Activated T-cell treated with anti-CD3 and anti-CD28 coated beads, Interleukin-2, amount 50 U/mL, for 72 hours (primary cell): ENCODE data around the gene USP17L25. TPM values are rescaled to one million over a fixed set of nuclear protein-coding genes. Genes with fewer than 3 reads are reported as not detected.
"Not testable (repeated sequence)": the region's sequence is repeated elsewhere in the genome, so short reads cannot be mapped to it uniquely, and the experiment has no call there.

Source experiments
- ATAC-seq, 2 donors: fragments of 150-1000 bp; cut with Tn5 transposase; replicated peaks in 1 of 2; 2 replicates each; pipeline ENCODE4 v1.10.0; 2021; ENCODE audit warnings: moderate library complexity in 2 of 2, mild to moderate bottlenecking in 1 of 2
- DNase-seq, 2 donors: peaks; one replicate each; pipeline ENCODE4 v3.0.0; 2021 to 2022; ENCODE audit warnings: mixed read lengths in 1 of 2
- H3K27ac Mint-ChIP-seq: one replicate; pipeline ENCODE4 v1.8.0; 2022; ENCODE audit warnings: mild to moderate bottlenecking, moderate library complexity, mixed read lengths
- H3K27me3 Mint-ChIP-seq: one replicate; pipeline ENCODE4 v1.8.0; 2022; ENCODE audit warnings: low read depth, mixed read lengths
- H3K36me3 Mint-ChIP-seq, 2 donors: one replicate each; pipeline ENCODE4 v1.8.0; 2022; ENCODE audit warnings: mixed read lengths in 2 of 2, mild to moderate bottlenecking in 1 of 2; ENCODE audit not compliant: insufficient read depth in 2 of 2
- H3K4me1 Mint-ChIP-seq: one replicate; pipeline ENCODE4 v1.8.0; 2022; ENCODE audit warnings: low read depth, mixed read lengths
- H3K4me3 Mint-ChIP-seq, 2 donors: one replicate each; pipeline ENCODE4 v1.8.0; 2022; ENCODE audit warnings: mild to moderate bottlenecking in 2 of 2, mixed read lengths in 2 of 2, moderate library complexity in 2 of 2
- H3K9me3 Mint-ChIP-seq, 2 donors: one replicate each; pipeline ENCODE4 v1.8.0; 2022; ENCODE audit warnings: mixed read lengths in 2 of 2
- total RNA-seq, 2 donors: library from RNA; stranded (reverse); gene quantifications; one replicate each; pipeline ENCODE4 v1.2.3, GENCODE V29; 2022

Gene USP17L25, protein sequence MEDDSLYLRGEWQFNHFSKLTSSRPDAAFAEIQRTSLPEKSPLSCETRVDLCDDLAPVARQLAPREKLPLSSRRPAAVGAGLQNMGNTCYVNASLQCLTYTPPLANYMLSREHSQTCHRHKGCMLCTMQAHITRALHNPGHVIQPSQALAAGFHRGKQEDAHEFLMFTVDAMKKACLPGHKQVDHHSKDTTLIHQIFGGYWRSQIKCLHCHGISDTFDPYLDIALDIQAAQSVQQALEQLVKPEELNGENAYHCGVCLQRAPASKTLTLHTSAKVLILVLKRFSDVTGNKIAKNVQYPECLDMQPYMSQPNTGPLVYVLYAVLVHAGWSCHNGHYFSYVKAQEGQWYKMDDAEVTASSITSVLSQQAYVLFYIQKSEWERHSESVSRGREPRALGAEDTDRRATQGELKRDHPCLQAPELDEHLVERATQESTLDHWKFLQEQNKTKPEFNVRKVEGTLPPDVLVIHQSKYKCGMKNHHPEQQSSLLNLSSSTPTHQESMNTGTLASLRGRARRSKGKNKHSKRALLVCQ
- total RNA-seq: not detected

- ATAC-seq, DNase-seq, H3K27me3 Mint-ChIP-seq, H3K27ac Mint-ChIP-seq, H3K4me3 Mint-ChIP-seq, H3K9me3 Mint-ChIP-seq, H3K4me1 Mint-ChIP-seq, H3K36me3 Mint-ChIP-seq: not testable (repeated sequence)
Measured at GRCh38 chr4:9329611-9330010, at the start of gene USP17L25. Gene USP17L25, plus strand, starts transcription at chr4:9329911. Its CDS starts 0 bp downstream, at chr4:9329911.

DNA sequence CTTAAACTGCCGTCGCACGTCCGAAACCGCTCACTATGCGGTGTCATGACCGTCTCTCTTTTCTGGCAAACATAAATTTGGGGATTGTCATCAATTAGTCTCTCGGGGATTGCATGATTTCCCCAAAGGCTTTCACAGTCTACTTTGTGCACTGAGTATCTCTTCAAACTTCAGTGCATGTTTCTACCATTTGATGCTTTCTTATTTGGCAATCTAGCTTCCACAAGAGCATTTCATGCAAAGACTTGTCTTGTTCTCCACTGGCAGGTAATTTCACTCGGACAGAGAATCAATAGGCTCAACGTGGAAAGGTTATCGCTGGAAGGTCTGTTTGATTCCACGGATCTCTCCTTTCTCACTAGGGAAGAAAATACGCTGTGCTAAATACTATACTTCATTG is 5.5 kb upstream of the USP17L25 start:
- DNase-seq, H3K36me3 Mint-ChIP-seq, ATAC-seq, H3K4me1 Mint-ChIP-seq, H3K9me3 Mint-ChIP-seq, H3K27me3 Mint-ChIP-seq, H3K27ac Mint-ChIP-seq, H3K4me3 Mint-ChIP-seq: not testable (repeated sequence)

DNA sequence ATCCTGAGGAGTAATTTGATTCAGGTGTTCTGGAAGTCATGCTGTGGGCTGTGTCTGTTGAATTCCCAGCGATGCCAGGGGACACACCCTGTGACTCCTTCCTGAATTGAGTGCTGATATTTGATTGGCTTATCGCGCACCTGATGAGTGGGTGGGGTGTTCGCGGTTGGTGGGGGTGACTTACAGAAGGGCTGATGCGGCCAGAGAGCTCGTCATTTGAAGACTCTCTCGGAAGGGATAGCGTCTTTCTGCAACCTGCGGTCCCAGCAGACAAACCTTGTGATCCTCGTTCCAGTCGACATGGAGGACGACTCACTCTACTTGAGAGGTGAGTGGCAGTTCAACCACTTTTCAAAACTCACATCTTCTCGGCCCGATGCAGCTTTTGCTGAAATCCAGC is 4.8 kb upstream of the USP17L25 start, which contains the start of gene USP17L24:
USP17L24 (plus strand) TSS at position 301 of the 400 bp plus-strand sequence; CDS start at position 301, 0 bp downstream.
- H3K27ac Mint-ChIP-seq, H3K36me3 Mint-ChIP-seq, H3K27me3 Mint-ChIP-seq, DNase-seq, H3K4me1 Mint-ChIP-seq, H3K4me3 Mint-ChIP-seq, ATAC-seq, H3K9me3 Mint-ChIP-seq: not testable (repeated sequence)

DNA sequence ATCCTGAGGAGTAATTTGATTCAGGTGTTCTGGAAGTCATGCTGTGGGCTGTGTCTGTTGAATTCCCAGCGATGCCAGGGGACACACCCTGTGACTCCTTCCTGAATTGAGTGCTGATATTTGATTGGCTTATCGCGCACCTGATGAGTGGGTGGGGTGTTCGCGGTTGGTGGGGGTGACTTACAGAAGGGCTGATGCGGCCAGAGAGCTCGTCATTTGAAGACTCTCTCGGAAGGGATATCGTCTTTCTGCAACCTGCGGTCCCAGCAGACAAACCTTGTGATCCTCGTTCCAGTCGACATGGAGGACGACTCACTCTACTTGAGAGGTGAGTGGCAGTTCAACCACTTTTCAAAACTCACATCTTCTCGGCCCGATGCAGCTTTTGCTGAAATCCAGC is 4.6 kb downstream of the USP17L25 start, which contains the start of gene USP17L26:
USP17L26 (plus strand) TSS at position 301 of the 400 bp plus-strand sequence; CDS start at position 301, 0 bp downstream.
- H3K27ac Mint-ChIP-seq, H3K27me3 Mint-ChIP-seq, H3K4me3 Mint-ChIP-seq, DNase-seq, H3K4me1 Mint-ChIP-seq, H3K9me3 Mint-ChIP-seq, ATAC-seq, H3K36me3 Mint-ChIP-seq: not testable (repeated sequence)

- H3K27me3 Mint-ChIP-seq, H3K27ac Mint-ChIP-seq, DNase-seq, H3K4me3 Mint-ChIP-seq, H3K4me1 Mint-ChIP-seq, H3K36me3 Mint-ChIP-seq, ATAC-seq, H3K9me3 Mint-ChIP-seq: not testable (repeated sequence)
Measured at GRCh38 chr4:9339103-9339502, 9.4 kb downstream of the USP17L25 start, which contains the start of gene USP17L5. Gene USP17L5, plus strand, starts transcription at chr4:9339403. Its CDS starts 0 bp downstream, at chr4:9339403.

- not testable (repeated sequence) for H3K27me3 Mint-ChIP-seq, H3K36me3 Mint-ChIP-seq, H3K4me3 Mint-ChIP-seq, H3K4me1 Mint-ChIP-seq, DNase-seq, H3K9me3 Mint-ChIP-seq, ATAC-seq, H3K27ac Mint-ChIP-seq
Measured at GRCh38 chr4:9343848-9344247, 14.1 kb downstream of the USP17L25 start, which contains the start of gene USP17L27. Gene USP17L27, plus strand, starts transcription at chr4:9344148. Its CDS starts 0 bp downstream, at chr4:9344148.

- not testable (repeated sequence) for H3K27ac Mint-ChIP-seq, ATAC-seq, H3K36me3 Mint-ChIP-seq, H3K27me3 Mint-ChIP-seq, H3K9me3 Mint-ChIP-seq, H3K4me3 Mint-ChIP-seq, H3K4me1 Mint-ChIP-seq, DNase-seq
Measured at GRCh38 chr4:9348593-9348992, 18.9 kb downstream of the USP17L25 start, which contains the start of gene USP17L28. Gene USP17L28, plus strand, starts transcription at chr4:9348893. Its CDS starts 0 bp downstream, at chr4:9348893.

- not testable (repeated sequence) for H3K4me3 Mint-ChIP-seq, H3K36me3 Mint-ChIP-seq
Measured at GRCh38 chr4:9350866-9351265, 21.2 kb downstream of the USP17L25 start.

GRCh38 chr4:9353338-9353737 is 23.6 kb downstream of the USP17L25 start, which contains the start of gene USP17L29:
Gene USP17L29, plus strand, starts transcription at chr4:9353638. Its CDS starts 0 bp downstream, at chr4:9353638.
- H3K27me3 Mint-ChIP-seq, H3K36me3 Mint-ChIP-seq, H3K9me3 Mint-ChIP-seq, H3K4me3 Mint-ChIP-seq, H3K4me1 Mint-ChIP-seq, DNase-seq, ATAC-seq, H3K27ac Mint-ChIP-seq: not testable (repeated sequence)

More at GRCh38 chr4:9350866-9351265, 21.2 kb downstream of the USP17L25 start:
- not testable (repeated sequence) for H3K27ac Mint-ChIP-seq, H3K4me1 Mint-ChIP-seq, H3K27me3 Mint-ChIP-seq, ATAC-seq, H3K9me3 Mint-ChIP-seq, DNase-seq

DNA sequence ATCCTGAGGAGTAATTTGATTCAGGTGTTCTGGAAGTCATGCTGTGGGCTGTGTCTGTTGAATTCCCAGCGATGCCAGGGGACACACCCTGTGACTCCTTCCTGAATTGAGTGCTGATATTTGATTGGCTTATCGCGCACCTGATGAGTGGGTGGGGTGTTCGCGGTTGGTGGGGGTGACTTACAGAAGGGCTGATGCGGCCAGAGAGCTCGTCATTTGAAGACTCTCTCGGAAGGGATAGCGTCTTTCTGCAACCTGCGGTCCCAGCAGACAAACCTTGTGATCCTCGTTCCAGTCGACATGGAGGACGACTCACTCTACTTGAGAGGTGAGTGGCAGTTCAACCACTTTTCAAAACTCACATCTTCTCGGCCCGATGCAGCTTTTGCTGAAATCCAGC is 33.1 kb downstream of the USP17L25 start, which contains the start of gene USP17L30:
USP17L30 (plus strand) TSS at position 301 of the 400 bp plus-strand sequence; CDS start at position 301, 0 bp downstream.
- not testable (repeated sequence) for H3K4me3 Mint-ChIP-seq, ATAC-seq, H3K9me3 Mint-ChIP-seq, H3K36me3 Mint-ChIP-seq, H3K4me1 Mint-ChIP-seq, DNase-seq, H3K27ac Mint-ChIP-seq, H3K27me3 Mint-ChIP-seq

DNA sequence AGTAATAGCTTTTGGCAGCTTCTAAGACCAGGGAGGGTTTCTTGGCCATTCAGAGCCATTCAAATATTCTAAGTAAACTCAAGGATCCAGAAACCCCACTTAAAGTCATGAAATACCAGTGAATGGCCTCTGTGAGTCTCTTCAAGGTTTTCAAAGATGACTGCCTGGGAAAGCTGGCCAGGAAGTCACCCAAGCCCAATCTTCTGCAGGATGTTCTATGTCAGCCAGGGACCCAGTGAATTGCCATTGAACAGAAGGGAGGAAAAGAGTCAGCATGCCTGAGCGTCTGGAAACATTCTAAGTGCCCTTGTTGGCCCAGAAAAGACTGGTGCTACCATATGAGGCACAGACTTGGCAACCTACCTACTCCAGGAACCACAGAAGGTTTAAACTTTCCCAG is 50.2 kb downstream of the USP17L25 start:
- not testable (repeated sequence) for H3K4me3 Mint-ChIP-seq, H3K27me3 Mint-ChIP-seq, H3K4me1 Mint-ChIP-seq, H3K27ac Mint-ChIP-seq, H3K36me3 Mint-ChIP-seq, H3K9me3 Mint-ChIP-seq, DNase-seq, ATAC-seq
